Skeletal muscle cell (primary cell): ENCODE data around the gene TXNIP.
"Not testable (repeated sequence)": the region's sequence is repeated elsewhere in the genome, so short reads cannot be mapped to it uniquely, and the experiment has no call there.

Source experiments
- DNase-seq: peaks from one replicate; pipeline ENCODE4 v3.0.0-alpha.2; 2010; ENCODE audit warnings: low read depth
- H3K4me3 ChIP-seq: 2 replicates; pipeline ENCODE4 v1.5.1; 2011; ENCODE audit warnings: low read depth, mild to moderate bottlenecking, control low read depth, low read length, moderate library complexity

TXNIP gene

GRCh38 chr1:145996433-145997015 lies at the start of gene TXNIP:
Gene TXNIP, minus strand, starts transcription at chr1:145996579. Its CDS starts 313 bp downstream, at chr1:145996266.
- DNase-seq, result peak; percentile 98
- peak within 1 kb of the TSS; percentile 84 for H3K4me3 ChIP-seq

- no peak for DNase-seq
- H3K4me3 ChIP-seq, result peak overlapping the region; percentile 62
These were observed 43.4 kb upstream of the TXNIP start for GRCh38 chr1:146039844-146040194.

GRCh38 chr1:146036965-146037646 lies 40.7 kb upstream of the TXNIP start:
- peak; percentile 71 for DNase-seq
- H3K4me3 ChIP-seq, result peak overlapping the region; percentile 62

GRCh38 chr1:146036241-146036964 lies 40.0 kb upstream of the TXNIP start:
- H3K4me3 ChIP-seq, result peak overlapping the region; percentile 56
- no peak for DNase-seq

GRCh38 chr1:146035048-146035423 lies 38.7 kb upstream of the TXNIP start:
- no peak for DNase-seq
- peak overlapping the region; percentile 29 for H3K4me3 ChIP-seq

GRCh38 chr1:146032631-146033219 lies 36.3 kb upstream of the TXNIP start:
- H3K4me3 ChIP-seq, result no peak overlapping the region
- no peak for DNase-seq

GRCh38 chr1:146031476-146031875 lies 35.1 kb upstream of the TXNIP start:
- no peak overlapping the region for H3K4me3 ChIP-seq
- no peak for DNase-seq

GRCh38 chr1:146029117-146029516 lies 32.7 kb upstream of the TXNIP start:
- no peak overlapping the region for H3K4me3 ChIP-seq
- DNase-seq, result no peak

GRCh38 chr1:146026650-146027049 lies 30.3 kb upstream of the TXNIP start:
- not testable (repeated sequence) for H3K4me3 ChIP-seq, DNase-seq

- H3K4me3 ChIP-seq, DNase-seq: not testable (repeated sequence)
These were observed 29.6 kb upstream of the TXNIP start for GRCh38 chr1:146025787-146026495.

- no peak for DNase-seq
- no peak overlapping the region for H3K4me3 ChIP-seq
These were observed 26.2 kb upstream of the TXNIP start for GRCh38 chr1:146022403-146023127.

- H3K4me3 ChIP-seq, result no peak within 1 kb of the TSS
- DNase-seq, result no peak
These were observed 25.4 kb upstream of the TXNIP start, which contains the start of gene HJV for GRCh38 chr1:146021622-146022402. Gene HJV, minus strand, starts transcription at chr1:146021735. Its CDS starts 1,504 bp downstream, at chr1:146020231.

GRCh38 chr1:146021050-146021445 lies 24.7 kb upstream of the TXNIP start:
- no peak overlapping the region for H3K4me3 ChIP-seq
- DNase-seq, result no peak

- no peak overlapping the region for H3K4me3 ChIP-seq
- no peak for DNase-seq
These were observed 24.0 kb upstream of the TXNIP start for GRCh38 chr1:146020058-146021049.

- DNase-seq, result no peak
- H3K4me3 ChIP-seq, result peak overlapping the region; percentile 3
These were observed 23.1 kb upstream of the TXNIP start for GRCh38 chr1:146019231-146020057.

- no peak overlapping the region for H3K4me3 ChIP-seq
- DNase-seq, result no peak
These were observed 20.5 kb upstream of the TXNIP start for GRCh38 chr1:146016891-146017290.
